NCI-H526 treated with DMSO at 0.1 percent for 48 hours (cell line): Measurements from ENCODE around the gene TICAM1.
"Not testable (repeated sequence)": the region's sequence is repeated elsewhere in the genome, so short reads cannot be mapped to it uniquely, and the experiment has no call there.

Experiments
- DNase-seq: peaks from one replicate; lab custom pipeline; 2025; lab: John Stamatoyannopoulos, UW

The TICAM1 gene

DNA sequence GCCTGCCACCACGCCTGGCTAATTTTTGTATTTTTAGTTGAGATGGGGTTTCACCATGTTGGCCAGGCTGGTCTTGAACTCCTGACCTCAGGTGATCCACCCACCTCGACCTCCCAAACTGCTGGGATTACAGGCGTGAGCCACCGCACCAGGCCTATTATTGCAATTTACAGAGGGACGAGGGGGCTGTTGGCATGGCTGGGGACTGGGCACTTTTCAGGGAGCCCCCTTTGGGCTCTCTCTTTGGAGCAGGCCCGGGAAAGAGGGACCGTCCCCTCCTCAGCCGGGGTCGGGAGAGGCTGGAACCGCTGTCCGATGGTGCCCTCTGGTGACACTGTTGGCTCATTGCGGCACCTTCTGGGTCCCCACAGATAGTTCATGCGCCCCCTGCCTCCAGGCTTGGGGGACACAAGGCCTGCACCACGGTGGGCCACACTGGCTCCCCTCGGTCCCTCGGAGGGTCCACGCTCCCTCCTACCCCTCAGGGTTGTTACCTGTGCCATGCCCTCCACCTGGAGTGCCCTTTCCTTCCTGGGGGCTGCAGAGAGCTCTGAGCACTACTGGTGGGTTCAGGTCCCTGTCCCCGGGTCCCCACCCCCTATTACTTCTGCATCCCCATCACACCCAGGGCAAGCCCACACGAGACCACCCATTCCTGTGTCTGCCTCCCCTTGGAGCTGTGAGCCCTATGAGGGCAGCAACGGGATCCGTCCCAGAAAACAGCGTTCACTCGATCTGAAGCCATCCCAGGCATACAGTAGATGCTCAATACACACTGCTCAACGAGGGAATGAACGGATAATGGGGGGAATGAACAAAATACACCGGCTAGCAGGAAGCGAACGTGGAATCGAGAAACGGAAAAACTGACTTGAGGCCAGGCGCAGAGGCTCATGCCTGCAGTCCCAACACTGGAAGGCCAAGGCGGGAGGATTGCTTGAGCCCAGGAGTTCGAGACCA is 27.5 kb downstream of the TICAM1 start:
- DNase-seq = no peak

DNA sequence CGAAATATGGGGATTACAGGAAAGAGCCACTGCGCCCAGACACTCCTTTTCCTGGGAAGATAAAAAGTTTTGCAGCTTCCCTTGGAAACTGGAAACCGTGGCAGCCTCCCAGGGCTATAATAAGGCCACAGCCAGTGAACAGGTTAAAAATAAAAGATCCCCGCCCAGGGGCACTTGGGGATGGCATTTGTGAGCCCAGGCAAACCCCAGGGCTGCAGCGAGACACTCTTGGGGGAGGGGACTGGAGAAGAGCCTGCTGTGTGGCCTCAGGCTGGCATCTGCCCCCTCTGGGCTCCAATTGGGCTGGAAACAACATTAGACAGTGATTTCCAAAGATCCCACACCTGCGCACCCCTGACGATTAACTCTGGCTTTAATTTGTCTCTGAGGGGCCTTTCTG is 28.8 kb downstream of the TICAM1 start:
- no peak for DNase-seq

DNA sequence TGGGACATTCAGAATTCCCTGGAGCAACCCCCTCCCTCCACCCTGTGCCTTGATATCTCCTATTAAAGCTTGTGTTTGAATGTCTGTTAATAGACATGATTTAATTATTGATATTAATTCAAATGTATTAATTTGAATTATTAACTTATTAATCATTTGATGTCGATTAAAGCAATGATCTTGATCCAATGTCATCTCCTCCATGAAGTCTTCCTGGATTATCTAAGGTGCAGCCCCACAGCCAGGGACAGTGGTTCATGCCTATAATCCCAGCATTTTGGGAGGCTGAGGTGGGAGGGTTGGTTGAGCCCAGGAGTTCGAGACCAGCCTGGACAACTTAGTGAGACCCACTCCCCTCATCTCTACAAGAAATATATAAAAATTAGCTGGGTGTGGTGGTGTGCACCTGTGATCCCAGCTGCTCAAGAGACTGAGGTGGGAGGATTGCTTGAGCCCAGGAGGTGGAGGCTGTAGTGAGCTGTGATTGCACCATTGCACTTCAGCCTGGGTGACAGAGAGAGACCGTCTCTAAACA is 30.4 kb downstream of the TICAM1 start:
- no peak for DNase-seq

DNA sequence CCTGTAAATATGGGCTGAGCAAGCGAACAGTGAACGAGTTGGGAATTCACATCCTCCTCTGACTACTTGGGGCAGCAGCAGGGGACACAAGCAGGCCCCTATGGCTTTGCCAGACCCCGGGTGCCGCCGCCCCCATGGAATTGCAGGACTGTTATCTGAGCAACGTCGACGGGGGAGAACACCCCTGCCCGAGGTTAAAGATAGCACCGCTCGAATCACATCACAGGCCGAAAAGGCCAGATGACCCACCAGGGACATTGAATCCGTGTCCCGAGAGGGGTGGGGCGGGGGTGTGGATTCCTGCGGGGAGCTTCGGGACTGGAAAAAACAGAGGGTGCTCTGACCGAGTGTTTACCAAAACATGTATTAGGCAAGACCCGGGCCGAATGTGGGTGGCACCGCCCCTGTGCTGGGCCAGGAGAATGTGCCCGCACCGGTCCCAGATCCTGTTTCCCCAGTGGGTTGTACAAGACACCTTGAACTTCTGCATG is 30.9 kb downstream of the TICAM1 start:
- DNase-seq = no peak

DNA sequence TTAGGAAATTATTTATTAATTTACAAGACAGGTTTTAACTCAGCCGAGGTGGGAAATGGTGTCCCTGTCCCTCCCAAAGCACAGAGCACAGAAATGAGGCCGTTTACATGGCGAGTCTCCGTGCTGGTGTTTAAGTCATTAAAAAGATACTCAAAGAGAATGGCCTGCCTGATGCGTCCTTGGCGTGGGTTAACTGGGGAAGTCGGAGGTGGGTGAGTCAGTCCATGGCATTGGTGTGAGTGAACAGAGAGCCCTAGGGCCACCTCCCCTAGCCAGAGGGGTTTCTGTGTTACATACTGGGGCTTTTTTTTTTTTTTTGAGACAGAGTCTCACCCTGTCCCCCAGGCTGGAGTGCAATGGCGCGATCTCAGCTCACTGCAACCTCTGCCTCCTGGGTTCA is 36.1 kb downstream of the TICAM1 start:
- no peak for DNase-seq

DNA sequence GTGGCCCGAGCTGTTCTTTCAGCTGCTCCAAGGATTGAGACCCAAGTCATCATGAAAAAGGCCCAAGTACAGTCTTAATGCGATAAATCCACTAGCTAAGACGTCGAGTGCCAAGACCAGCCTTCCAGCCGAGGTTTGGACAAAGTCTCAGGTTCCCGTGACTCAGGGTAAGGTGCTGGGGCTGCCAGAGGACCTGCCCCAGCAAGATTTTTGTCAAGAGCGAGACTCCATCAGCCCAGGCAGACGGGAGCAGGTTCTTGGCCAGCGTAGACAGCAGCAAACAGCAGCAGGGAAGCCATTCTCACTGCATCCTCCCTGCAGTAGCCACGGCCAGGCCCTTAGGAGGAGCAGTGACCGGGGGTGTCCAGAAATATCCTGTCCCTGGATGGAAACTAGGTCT is 36.5 kb downstream of the TICAM1 start:
- DNase-seq = no peak

DNA sequence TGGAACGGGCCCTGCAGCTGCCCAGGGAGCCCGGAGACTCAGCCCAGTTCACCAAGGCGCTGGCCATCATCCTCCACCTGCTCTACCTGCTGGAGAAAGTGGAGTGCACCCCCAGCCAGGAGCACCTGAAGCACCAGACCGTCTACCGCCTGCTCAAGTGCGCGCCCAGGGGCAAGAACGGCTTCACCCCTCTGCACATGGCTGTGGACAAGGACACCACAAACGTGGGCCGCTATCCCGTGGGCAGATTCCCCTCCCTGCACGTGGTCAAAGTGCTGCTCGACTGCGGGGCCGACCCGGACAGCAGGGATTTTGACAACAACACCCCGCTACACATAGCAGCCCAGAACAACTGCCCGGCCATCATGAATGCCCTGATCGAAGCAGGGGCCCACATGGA is 38.2 kb downstream of the TICAM1 start:
- not testable (repeated sequence) for DNase-seq

DNA sequence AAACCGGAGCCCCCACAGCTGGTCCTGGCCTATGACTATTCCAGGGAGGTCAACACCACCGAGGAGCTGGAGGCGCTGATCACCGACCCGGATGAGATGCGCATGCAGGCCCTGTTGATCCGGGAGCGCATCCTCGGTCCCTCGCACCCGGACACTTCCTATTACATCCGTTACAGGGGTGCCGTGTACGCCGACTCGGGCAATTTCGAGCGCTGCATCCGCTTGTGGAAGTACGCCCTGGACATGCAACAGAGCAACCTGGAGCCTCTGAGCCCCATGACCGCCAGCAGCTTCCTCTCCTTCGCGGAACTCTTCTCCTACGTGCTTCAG is 38.7 kb downstream of the TICAM1 start:
- DNase-seq = not testable (repeated sequence)

DNA sequence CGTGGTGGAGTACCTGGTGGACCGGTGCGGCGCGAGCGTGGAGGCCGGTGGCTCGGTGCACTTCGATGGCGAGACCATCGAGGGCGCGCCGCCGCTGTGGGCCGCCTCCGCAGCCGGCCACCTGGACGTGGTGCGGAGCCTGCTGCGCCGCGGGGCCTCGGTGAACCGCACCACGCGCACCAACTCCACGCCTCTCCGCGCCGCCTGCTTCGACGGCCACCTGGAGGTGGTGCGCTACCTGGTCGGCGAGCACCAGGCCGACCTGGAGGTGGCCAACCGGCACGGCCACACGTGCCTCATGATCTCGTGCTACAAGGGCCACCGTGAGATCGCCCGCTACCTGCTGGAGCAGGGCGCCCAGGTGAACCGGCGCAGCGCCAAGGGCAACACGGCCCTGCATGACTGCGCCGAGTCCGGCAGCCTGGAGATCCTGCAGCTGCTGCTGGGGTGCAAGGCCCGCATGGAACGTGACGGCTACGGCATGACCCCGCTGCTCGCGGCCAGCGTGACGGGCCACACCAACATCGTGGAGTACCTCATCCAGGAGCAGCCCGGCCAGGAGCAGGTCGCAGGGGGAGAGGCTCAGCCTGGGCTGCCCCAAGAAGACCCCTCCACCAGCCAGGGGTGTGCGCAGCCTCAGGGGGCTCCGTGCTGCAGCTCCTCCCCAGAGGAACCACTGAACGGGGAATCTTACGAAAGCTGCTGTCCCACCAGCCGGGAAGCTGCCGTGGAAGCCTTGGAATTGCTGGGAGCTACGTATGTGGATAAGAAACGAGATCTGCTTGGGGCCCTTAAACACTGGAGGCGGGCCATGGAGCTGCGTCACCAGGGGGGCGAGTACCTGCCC is 39.3 kb downstream of the TICAM1 start:
- not testable (repeated sequence) for DNase-seq

DNA sequence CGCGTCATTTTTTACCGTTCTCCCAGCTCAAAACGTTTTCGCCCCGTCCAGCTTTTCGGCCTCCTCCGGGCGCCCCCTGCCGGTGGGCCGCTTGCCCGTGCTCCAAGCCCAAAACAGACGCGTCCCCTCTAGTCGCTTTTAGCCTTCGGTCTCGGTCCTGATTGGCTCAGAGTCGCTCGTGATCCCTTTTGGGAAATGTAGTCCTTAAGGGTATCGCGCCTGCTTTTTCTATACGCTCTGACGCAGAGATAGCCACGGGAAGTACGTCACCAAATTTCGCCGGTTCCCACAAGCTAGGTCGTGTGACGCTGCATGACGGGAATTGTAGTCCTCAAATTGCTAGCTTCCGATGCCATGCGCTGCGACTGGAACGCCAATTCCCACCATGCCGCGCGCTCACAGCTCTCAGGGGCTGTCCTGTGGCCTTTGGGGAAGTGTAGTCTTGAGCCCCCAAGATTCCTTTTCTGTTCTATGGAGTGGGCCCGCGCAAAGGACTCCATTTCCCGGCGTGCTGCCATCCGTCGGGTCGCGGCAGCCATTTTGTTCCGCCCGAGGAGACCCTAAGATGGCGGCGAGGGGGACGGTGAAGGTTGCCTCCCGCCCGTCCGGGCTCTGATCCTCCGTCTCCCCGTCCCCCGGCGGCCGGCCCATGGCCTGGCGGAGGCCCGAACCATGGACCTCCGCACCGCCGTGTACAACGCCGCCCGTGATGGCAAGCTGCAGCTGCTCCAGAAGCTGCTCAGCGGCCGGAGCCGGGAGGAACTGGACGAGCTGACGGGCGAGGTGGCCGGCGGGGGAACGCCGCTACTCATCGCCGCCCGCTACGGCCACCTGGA is 40.1 kb downstream of the TICAM1 start, which contains the start of gene FEM1A:
Gene FEM1A (plus strand): TSS at position 552 of the 836 bp plus-strand sequence. CDS start 121 bp downstream, at position 673.
- DNase-seq = peak; percentile 97

DNA sequence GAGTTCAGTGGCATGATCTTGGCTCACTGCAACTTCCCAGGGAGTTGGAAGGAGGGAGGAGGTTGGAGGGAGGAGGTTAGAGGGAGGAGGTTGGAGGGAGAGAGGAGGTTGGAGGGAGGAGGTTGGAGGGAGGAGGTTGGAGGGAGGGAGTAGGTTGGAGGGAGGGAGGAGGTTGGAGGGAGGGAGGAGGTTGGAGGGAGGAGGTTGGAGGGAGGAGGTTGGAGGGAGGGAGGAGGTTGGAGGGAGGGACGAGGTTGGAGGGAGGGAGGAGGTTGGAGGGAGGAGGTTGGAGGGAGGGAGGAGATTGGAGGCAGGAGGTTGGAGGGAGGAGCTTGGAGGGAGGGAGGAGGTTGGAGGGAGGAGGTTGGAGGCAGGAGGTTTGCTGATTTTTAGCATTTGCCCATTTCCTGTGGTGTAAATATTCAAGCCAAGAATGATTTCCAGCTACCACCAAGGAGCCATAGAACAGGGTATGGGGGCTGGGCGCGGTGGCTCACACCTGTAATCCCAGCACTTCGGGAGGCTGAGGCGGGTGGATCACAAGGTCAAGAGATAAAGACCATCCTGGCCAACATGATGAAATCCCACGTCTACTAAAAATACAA is 45.0 kb downstream of the TICAM1 start:
- not testable (repeated sequence) for DNase-seq

DNA sequence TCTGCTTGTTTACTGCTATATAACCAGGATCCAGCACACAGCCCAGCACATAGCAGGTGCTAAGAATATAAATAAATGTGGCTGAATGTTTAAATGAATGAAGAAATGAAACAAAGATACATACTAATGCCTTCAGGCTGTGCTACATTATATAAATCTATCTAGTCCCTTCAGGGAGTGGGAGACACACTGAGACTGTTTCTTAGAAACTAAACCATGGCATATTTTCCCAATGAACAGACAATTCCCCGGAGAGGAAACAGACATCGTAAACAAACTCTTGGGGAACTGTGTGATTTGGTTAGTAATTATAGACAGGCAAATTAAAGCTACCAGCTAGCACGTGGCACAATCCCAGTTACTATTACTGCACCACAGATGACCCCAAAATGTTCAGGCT is 49.7 kb downstream of the TICAM1 start:
- DNase-seq = peak; percentile 21

DNA sequence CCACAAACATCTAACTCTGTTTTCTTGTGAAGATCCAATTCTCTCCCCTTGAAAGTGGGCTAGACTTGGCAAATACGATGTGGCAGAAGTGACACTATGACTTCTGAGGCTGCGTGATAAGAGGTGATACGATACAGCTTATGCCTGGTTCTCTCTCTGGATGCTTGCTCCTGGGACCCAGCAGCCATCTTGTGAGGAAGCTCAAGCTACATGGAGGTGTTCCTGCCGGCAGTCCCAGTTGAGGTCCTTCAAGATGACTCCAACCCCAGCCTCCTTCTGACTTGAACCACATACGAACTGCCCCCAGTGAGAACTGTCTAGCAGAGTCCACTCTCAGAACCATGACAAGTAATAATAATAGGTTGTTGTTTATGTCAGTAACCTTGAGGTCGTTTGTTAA is 50.7 kb downstream of the TICAM1 start:
- no peak for DNase-seq

DNA sequence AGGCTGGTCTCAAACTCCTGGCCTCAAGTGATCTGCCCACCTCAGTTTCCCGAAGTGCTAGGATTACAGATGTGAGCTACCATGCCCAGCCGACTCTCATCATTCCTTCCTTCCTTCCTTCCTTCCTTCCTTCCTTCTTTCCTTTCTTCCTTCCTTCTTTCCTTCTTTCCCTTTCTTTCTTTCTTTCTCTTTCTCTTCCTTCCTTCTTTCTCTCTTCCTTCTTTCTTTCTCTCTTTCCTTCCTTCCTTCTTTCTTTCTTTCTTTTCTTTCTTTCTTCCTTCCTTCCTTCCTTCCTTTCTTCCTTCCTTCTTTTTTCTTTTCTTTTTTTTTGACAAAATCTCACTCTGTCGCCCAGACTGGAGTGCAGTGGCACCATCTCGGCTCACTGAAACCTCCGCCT is 53.4 kb downstream of the TICAM1 start:
- not testable (repeated sequence) for DNase-seq

DNA sequence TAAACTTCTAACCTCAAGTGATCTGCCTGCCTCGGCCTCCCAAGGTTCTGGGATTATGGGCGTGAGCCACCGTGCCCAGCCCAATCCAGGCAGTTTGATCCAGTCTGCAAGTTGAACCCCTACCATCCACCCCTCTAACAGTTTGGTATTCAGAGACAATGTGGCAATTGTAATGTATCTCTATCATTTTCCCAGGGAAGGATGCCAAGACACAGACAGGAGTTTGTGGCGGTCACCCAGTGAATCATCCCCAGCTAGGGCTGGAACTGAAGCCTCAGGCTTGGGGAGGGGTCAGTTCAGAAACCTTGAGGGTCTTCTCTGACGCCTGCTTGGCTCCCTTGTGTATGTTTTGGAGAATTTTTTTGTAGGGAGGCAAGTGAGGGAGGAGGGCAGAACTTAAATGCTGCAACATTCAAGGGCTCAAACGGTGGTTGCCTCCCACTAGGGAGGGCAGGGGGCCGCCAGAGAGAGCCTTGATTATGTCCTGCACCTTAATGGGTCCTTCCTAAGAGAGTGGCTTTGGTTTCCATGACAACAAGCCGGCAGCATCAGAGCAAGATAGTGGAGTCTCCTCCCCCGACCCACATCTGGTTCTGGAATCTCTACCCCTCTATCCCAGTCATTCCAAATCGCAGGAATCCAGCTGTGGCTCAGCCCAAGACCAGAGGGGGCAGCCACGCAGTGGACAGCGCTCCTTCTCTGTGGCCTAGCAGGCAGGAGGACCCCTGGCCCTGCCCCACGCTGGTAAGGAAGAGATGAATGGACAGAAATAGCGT is 54.9 kb downstream of the TICAM1 start:
- no peak for DNase-seq

DNA sequence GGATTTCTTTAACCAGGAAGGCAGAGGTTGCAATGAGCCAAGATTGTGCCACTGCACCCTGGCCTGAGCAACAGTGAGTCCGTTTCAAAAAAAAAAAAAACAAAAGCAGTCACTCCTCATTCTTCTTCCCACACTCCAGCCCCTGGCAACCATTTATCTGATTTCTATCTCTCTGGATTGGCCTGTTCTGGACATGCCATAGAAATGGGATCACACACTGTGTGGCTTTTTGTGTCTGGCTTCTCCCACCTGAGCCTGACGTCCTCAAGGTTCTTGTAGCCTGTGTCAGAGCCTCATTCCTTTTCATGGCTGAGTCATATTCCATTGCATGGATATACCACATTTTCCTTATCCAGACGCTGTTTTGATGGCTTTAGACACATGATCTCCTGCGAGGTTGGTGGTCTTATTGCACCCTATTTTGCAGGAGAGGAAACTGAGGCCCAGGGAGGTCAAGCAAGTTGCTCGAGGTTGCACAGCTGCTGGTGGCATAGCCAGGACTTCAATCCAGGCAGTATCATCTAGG is 55.8 kb downstream of the TICAM1 start:
- no peak for DNase-seq

DNA sequence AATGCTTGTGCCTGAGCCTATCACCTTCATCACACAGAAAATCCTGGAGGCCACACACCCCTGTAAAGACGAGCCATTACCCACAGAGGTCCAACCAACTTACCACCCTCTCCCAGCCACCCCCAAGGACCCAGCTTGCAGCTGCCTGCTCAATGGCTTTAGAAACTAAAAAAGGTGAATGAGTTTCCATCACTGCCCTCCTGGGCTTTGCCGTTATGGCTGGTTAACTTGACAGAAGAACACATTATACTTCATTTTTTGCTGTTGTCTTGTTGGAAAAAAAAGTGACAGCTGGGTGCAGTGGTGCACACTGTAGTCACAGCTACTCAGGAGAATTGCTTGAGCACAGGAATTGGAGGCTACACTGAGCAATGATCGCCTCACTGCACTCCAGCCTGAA is 57.4 kb downstream of the TICAM1 start:
- no peak for DNase-seq

DNA sequence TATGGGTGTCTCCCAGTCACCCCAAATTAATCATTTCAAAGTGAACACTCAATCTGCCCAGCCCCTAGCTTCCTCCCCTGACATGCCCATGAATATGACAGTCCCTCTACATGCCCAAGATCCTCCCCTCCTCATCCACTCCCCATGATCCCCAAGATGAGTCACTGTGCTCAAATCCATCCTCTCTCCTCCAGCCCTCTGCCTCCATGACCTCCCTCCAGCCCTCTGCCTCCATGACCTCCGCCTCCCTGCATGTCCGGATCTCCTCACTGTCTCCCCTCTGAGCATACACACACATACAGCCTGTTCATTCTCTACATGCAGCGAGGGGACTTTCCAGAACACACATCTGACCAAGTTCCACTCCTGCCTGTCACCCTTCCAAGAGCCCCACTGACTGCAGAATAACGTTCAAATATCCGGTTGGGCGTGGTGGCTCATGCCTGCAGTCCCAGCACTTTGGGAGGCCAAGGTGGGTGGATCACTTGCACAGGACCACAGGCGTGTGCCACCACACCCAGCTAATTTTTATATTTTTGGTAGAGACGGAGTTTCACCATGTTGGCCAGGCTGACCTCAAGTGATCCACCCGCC is 58.4 kb downstream of the TICAM1 start:
- DNase-seq = no peak

DNA sequence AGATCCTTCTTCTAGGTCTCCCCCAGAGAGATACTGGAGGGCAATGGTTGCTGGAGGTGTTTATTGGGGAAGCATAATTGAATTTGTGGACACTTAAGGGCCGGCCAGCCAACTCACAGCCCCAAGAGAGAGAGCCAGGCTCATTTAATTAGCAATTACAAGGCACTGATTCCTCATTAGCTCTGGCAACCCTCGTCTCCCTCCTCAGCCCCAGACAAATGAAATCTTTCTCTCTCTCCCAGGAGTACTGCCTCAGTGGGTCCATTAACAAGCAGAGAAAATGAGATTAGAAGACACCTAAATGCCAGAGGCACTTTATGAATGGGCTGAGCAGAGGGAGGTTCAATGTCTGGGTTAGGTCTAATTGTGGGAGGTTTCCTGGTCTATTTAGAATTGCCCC is 58.9 kb downstream of the TICAM1 start:
- no peak for DNase-seq
